NCI-H748 (cell line): Measurements from ENCODE around the gene PPP1R3G.

Source experiments
- DNase-seq: peaks from one replicate; lab custom pipeline; 2025; ENCODE audit not compliant: unreplicated experiment; lab: John Stamatoyannopoulos, UW

Gene PPP1R3G

GRCh38 chr6:5071216-5071615, 13.9 kb upstream of the PPP1R3G start:
- DNase-seq, result no peak

GRCh38 chr6:5072440-5072839, 12.7 kb upstream of the PPP1R3G start:
- DNase-seq, result no peak

- no peak for DNase-seq
Measured at GRCh38 chr6:5073992-5074391, 11.1 kb upstream of the PPP1R3G start.

DNA sequence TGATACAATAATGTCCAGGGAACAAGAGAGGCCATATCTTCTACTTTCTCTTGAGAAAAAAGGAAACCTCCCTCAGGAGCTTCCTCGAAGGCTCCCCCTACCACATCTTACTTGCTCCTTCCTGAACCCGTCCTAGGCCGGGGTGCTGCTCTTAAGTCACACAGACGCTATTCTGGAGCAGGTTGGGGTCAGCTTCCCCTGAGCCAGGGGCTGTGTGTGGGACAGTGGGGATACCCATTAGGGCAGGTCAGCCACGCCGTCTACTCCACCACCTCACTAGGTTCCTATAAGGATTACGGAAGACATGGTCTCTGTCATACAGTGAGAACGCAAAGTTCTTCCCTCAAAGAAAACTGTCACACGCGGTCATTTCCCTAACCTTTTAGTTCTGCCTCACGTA, 8.2 kb upstream of the PPP1R3G start:
- DNase-seq, result no peak

- DNase-seq, result peak; percentile 46
Measured at GRCh38 chr6:5078121-5078669, 6.9 kb upstream of the PPP1R3G start.

- no peak for DNase-seq
Measured at GRCh38 chr6:5079692-5080091, 5.4 kb upstream of the PPP1R3G start.

GRCh38 chr6:5080574-5080973, 4.6 kb upstream of the PPP1R3G start:
- no peak for DNase-seq

DNA sequence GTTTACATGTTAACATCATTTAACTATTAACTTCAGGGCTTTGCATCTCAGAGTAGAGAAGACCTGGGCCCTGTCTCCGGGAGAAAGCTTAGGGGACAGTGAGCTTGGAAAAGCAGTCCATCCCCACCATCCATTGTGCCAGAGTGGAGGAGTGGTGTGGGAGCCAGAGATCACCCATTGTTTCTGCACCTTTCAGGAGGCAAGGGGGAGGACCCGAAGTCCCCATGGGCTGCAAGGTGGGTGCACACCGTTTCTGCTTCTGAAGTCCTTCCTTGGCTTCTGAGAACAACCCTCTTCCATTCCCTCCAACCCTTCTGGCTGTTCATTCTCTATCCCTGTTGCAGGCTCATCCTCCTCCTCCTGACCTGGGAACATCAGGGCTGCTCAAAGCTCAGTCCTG, 4.0 kb upstream of the PPP1R3G start:
- no peak for DNase-seq

DNA sequence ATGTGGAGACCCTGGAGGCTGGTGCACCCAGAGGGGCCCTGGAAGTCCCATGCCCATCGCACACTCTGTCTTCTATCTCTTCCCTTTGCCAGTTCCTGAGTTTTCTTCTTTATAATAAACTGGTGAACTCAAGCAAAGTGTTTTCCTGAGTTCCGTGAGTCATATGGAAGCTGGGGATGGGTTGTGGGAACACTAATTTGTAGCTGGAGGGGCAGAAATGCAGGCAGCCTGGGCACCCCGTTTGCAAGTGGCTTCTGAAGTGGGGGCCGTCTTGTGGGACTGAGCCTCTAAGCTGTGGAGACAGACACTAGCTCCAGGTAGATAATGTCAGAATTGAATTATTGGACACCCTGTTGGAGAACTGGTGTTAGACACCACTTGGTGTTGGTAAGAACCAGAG, 3.2 kb upstream of the PPP1R3G start:
- DNase-seq, result no peak

DNA sequence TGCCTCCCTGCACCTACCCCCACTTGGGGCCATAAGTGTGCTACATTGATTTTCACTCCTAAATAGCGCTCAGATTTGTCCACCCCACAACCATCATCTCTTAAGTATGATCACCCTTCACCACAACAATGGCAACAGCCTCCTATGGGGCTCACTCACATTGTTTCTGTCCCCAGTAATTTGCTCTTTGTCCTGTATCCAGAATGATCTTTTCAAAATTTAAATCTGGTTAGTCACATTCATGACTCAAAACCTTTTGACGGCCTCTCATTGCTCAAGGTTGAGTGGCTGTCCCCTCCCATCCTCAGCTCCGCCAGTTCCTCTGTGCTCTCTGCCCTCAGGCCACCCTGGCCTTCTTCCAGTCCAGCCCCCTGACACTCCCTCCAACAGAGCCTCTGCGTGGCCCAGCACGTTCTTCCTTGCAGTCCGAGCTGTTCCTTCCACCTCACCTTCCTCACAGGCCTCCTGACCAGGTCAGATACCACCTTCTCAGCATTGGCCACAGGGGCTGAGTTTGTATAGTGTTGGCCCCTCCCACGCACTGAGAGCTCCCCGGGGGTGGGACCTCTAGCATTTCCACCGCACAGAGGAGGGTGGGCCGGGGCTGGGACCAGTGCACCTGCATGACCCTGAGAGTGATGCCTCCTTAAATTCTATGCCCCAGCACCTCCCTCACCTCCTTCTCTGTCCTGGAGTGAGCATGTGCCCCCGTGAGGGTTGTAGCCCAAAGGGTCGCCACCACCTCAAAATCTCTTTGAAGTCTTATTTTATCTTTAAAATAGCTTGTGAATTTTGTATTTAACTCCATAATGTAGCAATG, 2.4 kb upstream of the PPP1R3G start:
- DNase-seq, result no peak

DNA sequence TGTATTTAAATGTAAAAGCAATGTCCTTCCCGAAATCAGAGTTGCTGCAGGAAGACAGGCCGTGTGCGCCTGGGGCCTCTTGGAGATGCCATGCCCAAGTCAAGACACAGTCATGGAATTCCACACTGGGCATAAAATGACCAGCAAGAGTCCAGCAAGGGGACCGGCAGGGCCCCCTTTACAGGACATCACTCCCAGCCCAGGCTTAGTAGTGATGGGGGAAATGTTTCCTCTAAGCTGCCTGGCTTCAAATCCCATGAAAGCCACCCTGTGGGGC, 1.9 kb upstream of the PPP1R3G start:
- DNase-seq, result no peak

- no peak for DNase-seq
Measured at GRCh38 chr6:5083813-5084359, 1.3 kb upstream of the PPP1R3G start.

- no peak for DNase-seq
Measured at GRCh38 chr6:5084360-5084780, 771 bp upstream of the PPP1R3G start.

DNA sequence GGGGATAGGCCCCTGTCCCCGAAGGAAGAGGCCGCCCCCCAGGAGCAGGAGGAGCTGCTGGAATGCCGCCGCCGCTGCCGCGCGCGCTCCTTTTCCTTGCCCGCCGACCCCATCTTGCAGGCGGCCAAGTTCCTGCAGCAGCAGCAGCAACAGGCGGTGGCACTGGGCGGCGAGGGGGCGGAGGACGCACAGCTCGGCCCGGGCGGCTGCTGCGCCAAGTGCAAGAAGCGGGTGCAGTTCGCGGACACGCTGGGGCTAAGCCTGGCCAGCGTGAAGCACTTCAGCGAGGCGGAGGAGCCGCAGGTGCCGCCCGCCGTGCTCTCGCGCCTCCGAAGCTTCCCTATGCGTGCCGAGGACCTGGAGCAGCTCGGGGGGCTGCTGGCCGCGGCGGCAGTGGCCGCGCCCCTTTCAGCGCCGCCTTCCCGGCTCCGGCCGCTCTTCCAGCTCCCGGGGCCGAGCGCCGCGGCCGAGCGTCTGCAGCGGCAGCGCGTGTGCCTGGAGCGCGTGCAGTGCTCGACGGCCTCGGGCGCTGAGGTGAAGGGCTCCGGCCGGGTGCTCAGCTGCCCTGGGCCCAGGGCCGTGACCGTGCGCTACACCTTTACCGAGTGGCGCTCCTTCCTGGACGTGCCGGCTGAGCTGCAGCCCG, 630 bp downstream of the PPP1R3G start:
- DNase-seq, result peak; percentile 80

DNA sequence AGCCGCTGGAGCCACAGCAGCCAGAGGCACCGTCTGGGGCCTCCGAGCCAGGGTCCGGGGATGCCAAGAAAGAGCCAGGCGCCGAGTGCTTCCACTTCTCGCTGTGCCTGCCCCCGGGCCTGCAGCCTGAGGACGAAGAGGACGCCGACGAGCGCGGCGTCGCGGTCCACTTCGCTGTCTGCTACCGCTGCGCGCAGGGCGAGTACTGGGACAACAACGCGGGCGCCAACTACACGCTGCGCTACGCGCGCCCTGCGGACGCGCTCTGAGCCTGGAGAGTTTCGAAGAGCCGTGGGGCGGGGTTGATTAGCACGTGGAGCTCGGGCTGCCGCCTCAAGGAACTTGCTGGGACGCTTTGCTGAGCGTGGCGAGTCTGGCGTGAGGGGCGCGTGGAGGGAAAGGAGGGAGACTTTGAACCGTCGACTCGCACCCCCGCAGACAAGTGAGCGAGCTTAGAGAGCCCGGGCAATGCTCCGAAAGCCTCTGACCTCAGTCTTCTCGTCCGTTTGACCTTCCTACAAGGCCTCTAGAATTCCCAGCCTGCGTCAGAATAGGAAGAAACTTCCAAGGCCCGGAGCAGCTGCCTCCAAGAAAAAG, 1.3 kb downstream of the PPP1R3G start:
- DNase-seq, result no peak

- DNase-seq, result no peak
Measured at GRCh38 chr6:5087389-5087788, 2.2 kb downstream of the PPP1R3G start.

DNA sequence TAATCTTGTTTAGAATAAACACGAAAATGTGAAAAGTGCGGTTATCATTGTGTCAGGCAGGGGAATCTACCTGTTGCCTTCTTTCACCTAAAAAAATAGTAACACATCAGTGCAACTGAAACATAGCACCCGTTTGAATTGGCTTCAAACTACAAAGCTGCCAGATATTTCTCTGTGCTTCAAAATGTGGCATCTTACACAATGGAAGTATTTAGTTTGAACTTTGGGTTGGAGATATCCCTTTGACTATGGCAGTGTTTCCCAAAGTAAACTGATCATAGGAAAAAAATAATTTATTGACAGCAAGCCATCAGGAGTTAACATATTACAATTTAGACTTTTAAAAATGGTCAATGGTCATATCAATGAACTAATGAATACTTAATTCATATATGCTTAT, 3.6 kb downstream of the PPP1R3G start:
- no peak for DNase-seq

DNA sequence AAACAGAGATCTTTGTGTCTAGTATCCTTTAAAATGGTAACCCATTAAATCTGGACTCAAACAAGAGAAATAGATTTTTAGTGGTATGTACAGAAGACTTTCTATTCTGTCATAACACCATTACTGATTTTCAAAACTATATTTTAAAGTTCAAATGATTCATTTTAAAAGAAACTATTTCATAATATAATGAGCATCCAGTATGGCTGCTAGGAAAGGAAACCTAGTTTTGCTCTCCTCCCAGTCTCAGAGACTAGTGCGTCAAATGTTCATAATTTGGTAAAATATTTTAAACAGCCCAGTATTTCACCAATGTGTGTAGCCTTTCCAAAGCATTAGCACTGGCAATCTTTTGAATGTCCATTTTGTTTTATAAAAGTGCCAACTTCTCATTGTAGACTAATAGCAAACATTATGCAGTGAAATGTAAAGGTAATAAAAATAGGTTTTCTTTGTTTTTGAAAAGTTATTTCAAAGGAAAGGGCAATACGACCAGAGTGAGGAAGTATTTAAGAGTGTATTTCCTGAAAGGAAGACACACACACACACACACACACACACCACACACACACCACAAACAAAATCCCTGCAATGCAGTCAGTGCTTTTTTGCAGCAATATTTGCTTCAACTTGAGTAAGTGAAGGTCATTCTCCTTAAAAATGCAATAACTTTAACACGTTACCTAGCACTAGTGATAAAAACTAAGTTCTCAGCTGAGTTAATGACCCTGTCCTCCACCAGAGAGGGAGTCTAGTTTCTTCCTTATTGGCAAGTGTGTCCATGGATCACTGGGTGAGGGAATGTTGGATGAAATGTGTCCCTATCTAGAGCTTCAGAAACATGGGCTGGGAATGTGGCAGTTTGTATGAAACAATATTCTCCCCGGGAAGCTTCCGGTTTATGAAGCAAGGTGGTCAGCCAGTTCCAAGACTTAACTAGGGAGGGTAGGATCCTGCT, 4.6 kb downstream of the PPP1R3G start:
- no peak for DNase-seq

GRCh38 chr6:5090603-5091002, 5.5 kb downstream of the PPP1R3G start:
- no peak for DNase-seq

DNA sequence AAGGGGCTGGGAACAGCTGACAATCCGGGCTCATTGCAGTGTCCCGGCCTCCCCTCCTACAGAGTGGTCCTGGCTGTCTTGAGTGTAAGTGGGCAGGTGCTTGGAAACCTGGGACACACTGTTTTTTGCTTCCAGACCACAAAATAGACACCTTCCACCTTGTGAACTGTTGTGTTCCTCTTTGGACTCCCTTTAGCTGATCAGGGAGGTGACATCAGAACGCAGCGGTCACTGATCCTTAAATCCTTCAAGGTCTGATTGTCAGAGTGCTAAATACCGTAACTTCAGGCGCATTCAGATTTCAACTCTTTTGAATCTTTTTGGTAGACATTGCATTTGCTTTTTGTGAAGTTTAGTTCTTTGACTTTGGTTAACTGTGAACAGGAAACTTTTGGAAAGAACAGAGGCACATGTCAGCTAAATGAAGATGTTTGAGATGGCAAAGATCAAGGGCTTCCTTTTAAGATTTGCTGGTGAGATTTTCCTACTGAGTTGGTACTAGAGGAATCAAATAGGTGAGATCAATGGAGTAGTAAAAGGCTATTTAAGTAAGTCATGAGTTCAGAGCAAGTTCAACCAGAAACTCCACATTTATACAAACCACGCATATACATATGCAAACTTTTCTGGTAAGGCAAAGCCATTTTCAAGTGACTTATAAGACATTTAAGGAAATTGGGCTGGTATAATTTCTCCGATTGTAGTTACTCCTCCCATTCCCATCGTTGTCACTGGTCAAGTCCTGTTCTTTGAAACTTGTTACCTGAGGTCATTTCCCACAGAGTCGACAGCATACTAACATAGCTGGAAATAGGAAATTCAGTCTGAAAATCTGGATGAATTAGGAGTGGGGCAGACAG, 6.3 kb downstream of the PPP1R3G start:
- no peak for DNase-seq
